Measurements from ENCODE around the gene WRAP53.

DNA sequence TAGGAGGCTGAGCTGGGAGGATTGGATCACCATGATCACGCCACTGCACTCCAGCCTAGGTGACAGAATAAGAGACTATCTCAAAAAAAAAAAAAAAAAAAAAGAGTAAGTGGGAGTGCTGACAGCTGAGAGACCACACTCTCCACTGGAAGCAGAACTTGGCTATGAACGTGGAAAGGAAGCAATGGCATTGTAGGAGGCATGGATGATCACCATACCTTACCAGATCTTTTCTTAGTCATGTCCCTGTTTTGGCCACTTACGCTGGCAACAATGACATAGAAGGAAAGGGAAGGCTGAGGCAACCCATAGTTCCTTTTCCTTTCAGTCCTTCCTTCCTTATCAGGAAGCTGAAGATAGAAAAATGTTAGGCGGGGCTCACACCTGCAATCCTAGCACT, 41.3 kb upstream of the WRAP53 start:
- TF ChIP-seq CTCF (conservative IDR thresholded peaks at IDR 0.05; ENCODE audit: low read length) (no peak), EZH2phosphoT487 (IDR thresholded peaks at IDR 0.05; ENCODE audit: borderline replicate concordance, low read depth, low read length) (no peak)
